ENCODE results near the gene MRPL53. TPM values are rescaled to one million over a fixed set of nuclear protein-coding genes. Genes with fewer than 3 reads are reported as not detected.

MRPL53 gene
- total and polyA plus RNA-seq, 2 of the 13 experiments (the other 11 are each of a cell fraction or from before 2014, with no cell fraction given): 34.3 to 51.9 TPM

DNA sequence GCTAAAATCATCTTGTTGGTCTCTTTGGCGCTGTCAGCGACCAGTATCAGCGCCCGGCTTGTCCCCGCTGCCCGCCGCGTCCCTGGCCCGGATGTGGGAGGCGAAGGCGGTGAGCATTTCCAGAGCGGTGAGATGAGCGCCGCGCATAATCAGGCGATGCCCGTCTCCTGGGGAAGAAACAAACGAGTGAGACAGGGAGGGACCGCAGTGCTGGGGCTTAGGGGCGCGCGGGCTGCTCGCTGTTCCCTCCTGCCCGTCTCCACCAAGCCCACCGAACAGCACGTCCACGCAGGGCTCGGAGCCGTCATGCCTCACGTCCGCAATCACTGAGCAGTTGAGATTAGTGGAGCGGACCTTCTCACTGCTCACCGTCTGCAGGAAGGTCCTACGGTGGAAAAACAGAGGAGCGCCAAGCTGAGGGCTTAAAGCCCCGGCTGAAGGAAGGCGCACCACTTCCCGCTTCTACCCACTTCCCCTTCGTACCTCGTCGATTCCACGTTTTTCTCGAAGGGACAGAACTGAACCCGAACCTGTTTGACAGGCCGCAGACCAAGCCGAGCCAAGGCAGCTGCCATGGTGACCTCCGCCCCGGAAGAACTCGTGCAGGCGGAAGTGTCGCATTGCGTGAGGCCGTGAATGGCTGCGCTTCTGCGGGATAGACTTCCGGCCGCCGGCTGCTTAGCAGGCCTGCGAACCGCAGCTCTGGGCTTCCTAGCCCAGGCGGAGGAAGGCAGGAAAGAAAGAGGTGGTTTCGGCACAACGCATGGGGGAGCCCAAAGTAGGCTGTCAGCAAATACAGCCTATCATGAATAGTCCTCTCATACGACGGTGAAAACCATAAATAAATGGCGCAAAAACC is at the start of gene MRPL53 (continued):
- TF ChIP-seq, protein P1, sequence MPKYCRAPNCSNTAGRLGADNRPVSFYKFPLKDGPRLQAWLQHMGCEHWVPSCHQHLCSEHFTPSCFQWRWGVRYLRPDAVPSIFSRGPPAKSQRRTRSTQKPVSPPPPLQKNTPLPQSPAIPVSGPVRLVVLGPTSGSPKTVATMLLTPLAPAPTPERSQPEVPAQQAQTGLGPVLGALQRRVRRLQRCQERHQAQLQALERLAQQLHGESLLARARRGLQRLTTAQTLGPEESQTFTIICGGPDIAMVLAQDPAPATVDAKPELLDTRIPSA (CRISPR knock-in tag; IDR thresholded peaks at IDR 0.05; ENCODE audit: borderline replicate concordance): peak; percentile 97
- peak; percentile 87 for TF ChIP-seq RELA (CRISPR knock-in tag; IDR thresholded peaks at IDR 0.05)
- TF ChIP-seq MEF2D (CRISPR knock-in tag; IDR thresholded peaks at IDR 0.05): peak; percentile 96
- TF ChIP-seq SRSF9 (IDR thresholded peaks at IDR 0.05; ENCODE audit: borderline replicate concordance, insufficient read depth, low read depth, low read length, poor library complexity, severe bottlenecking): no peak
- TF ChIP-seq JUN (CRISPR knock-in tag; IDR thresholded peaks at IDR 0.05): peak; percentile 21; the same call in 1 of the 2 replicates
- no peak for TF ChIP-seq FIP1L1 (IDR thresholded peaks at IDR 0.05; ENCODE audit: borderline replicate concordance, insufficient read depth, low read depth, low read length)
- TF ChIP-seq ATAD3A (CRISPR knock-in tag; IDR thresholded peaks at IDR 0.05): no peak
- peak; percentile 49; the same call in 1 of the 2 replicates for TF ChIP-seq KLF15 (CRISPR knock-in tag; IDR thresholded peaks at IDR 0.05; ENCODE audit: borderline replicate concordance)
- TF ChIP-seq, protein P2, sequence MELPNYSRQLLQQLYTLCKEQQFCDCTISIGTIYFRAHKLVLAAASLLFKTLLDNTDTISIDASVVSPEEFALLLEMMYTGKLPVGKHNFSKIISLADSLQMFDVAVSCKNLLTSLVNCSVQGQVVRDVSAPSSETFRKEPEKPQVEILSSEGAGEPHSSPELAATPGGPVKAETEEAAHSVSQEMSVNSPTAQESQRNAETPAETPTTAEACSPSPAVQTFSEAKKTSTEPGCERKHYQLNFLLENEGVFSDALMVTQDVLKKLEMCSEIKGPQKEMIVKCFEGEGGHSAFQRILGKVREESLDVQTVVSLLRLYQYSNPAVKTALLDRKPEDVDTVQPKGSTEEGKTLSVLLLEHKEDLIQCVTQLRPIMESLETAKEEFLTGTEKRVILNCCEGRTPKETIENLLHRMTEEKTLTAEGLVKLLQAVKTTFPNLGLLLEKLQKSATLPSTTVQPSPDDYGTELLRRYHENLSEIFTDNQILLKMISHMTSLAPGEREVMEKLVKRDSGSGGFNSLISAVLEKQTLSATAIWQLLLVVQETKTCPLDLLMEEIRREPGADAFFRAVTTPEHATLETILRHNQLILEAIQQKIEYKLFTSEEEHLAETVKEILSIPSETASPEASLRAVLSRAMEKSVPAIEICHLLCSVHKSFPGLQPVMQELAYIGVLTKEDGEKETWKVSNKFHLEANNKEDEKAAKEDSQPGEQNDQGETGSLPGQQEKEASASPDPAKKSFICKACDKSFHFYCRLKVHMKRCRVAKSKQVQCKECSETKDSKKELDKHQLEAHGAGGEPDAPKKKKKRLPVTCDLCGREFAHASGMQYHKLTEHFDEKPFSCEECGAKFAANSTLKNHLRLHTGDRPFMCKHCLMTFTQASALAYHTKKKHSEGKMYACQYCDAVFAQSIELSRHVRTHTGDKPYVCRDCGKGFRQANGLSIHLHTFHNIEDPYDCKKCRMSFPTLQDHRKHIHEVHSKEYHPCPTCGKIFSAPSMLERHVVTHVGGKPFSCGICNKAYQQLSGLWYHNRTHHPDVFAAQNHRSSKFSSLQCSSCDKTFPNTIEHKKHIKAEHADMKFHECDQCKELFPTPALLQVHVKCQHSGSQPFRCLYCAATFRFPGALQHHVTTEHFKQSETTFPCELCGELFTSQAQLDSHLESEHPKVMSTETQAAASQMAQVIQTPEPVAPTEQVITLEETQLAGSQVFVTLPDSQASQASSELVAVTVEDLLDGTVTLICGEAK (IDR thresholded peaks at IDR 0.05): peak; percentile 95
- TF ChIP-seq, protein P2 (CRISPR knock-in tag; IDR thresholded peaks at IDR 0.05): peak; percentile 89
- TF ChIP-seq, protein P3, sequence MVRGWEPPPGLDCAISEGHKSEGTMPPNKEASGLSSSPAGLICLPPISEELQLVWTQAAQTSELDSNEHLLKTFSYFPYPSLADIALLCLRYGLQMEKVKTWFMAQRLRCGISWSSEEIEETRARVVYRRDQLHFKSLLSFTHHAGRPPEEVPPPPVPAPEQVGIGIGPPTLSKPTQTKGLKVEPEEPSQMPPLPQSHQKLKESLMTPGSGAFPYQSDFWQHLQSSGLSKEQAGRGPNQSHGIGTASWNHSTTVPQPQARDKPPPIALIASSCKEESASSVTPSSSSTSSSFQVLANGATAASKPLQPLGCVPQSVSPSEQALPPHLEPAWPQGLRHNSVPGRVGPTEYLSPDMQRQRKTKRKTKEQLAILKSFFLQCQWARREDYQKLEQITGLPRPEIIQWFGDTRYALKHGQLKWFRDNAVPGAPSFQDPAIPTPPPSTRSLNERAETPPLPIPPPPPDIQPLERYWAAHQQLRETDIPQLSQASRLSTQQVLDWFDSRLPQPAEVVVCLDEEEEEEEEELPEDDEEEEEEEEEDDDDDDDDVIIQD (CRISPR knock-in tag; IDR thresholded peaks at IDR 0.05; ENCODE audit: low read depth): 0 out of 2 replicates have a peak, but pooled peaks have one; percentile 53
- TF ChIP-seq CHD2 (IDR thresholded peaks at IDR 0.05; ENCODE audit: low read depth, low read length): 0 out of 2 replicates have a peak, but pooled peaks have one; percentile 62
- TF ChIP-seq GATA4 (IDR thresholded peaks at IDR 0.05; ENCODE audit: borderline replicate concordance, low read depth): peak; percentile 46; the same call in 1 of the 2 replicates
- TF ChIP-seq, protein P4, sequence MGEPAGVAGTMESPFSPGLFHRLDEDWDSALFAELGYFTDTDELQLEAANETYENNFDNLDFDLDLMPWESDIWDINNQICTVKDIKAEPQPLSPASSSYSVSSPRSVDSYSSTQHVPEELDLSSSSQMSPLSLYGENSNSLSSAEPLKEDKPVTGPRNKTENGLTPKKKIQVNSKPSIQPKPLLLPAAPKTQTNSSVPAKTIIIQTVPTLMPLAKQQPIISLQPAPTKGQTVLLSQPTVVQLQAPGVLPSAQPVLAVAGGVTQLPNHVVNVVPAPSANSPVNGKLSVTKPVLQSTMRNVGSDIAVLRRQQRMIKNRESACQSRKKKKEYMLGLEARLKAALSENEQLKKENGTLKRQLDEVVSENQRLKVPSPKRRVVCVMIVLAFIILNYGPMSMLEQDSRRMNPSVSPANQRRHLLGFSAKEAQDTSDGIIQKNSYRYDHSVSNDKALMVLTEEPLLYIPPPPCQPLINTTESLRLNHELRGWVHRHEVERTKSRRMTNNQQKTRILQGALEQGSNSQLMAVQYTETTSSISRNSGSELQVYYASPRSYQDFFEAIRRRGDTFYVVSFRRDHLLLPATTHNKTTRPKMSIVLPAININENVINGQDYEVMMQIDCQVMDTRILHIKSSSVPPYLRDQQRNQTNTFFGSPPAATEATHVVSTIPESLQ (CRISPR knock-in tag; conservative IDR thresholded peaks at IDR 0.05): peak; percentile 87; the same call in 1 of the 2 replicates

All from HepG2 (cell line).